ENCODE data around the gene DKK2.
A peak's percentile ranks its signal among the peaks of the same experiment; 100 is the strongest.

Gene DKK2

GRCh38 chr4:107035819-107036583 lies at the start of gene DKK2:
TSS of gene DKK2 (minus strand) at chr4:107036313. CDS start at chr4:107035591, 722 bp downstream.
- peak; percentile 54 for DNase-seq (ENCODE audit: low spot score)

DNA sequence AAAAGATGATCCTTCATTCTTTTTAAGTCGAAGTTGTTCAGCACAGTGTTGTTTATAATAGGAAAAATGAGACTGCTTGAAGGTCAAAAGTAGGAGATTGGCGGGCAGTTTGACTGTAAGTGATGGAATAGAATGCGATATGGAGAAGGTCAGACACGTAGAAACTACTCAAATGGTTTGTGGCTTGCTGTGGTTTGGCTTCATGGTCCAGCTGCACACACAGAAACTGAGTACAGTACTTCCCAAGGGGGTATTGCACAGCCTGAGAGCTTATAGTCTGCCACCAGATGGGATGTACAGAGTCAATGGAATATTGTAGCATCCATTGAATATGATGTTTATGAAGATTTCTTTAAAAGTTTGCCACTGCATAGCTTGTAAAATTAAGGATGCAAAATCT lies 41.1 kb upstream of the DKK2 start:
- no peak for DNase-seq (ENCODE audit: low spot score)

DNA sequence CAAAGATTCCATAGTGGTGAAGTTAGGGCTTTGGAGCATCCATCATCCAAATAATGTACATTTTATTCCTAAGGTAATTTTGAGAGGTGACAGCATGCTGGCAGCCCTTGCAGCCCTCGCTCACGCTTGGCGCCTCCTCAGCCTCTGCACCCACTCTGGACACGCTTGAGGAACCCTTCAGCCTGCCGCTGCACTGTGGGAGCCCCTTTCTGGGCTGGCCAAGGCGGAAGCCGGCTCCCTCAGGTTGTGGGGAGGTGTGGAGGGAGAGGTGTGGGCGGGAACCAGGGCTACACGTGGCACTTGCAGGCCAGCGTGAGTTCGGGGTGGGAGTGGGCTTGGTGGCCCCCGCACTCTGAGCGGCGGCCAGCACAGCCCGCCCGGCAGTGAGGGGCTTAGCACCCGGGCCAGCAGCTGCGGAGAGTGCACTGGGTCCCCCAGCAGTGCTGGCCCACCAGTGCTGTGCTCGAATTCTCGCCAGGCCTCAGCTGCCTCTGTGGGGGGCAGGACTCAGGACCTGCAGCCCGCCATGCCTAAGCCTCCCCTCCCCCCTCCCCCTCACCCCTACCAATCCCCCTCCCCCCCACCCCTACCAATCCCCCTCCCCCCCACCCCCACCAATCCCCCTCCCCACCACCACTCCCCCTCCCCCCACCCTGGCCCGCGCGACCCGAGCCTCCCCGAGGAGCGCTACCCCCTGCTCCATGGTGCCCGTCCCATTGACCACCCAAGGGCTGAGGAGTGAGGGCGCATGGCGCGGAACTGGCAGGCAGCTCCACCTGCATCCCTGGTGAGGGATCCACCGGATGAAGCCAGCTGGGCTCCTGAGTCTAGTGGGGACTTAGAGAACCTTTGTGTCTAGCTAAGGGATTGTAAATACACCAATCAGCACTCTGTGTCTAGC lies 37.0 kb upstream of the DKK2 start:
- no peak for DNase-seq (ENCODE audit: low spot score)

- DNase-seq (ENCODE audit: low spot score): no peak
Measured at GRCh38 chr4:107071108-107071507, 35.0 kb upstream of the DKK2 start.

GRCh38 chr4:107069049-107069448 lies 32.9 kb upstream of the DKK2 start:
- peak; percentile 30 for DNase-seq (ENCODE audit: low spot score)

- no peak for DNase-seq (ENCODE audit: low spot score)
Measured at GRCh38 chr4:107068116-107068515, 32.0 kb upstream of the DKK2 start.

- no peak for DNase-seq (ENCODE audit: low spot score)
Measured at GRCh38 chr4:107066621-107067020, 30.5 kb upstream of the DKK2 start.

GRCh38 chr4:107065201-107065600 lies 29.1 kb upstream of the DKK2 start:
- no peak for DNase-seq (ENCODE audit: low spot score)

DNA sequence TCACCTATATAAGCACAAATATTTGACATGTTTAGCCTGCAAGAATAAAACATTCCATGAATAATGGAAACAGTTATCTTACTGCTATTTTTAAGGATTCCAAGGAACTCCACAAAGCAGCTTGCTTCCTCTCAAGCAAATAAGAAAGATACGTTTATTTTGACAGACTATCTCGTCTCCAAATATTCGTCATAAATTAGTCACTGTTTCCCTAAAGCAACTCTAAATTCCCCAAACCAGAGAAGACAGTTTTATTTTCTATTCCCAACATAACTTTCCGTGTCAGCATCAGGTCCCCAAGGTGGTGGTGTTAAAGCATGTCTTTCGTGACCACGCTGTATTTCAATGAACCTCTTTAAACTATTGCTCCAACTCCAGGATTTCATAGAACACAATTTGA lies 24.3 kb upstream of the DKK2 start:
- no peak for DNase-seq (ENCODE audit: low spot score)

DNA sequence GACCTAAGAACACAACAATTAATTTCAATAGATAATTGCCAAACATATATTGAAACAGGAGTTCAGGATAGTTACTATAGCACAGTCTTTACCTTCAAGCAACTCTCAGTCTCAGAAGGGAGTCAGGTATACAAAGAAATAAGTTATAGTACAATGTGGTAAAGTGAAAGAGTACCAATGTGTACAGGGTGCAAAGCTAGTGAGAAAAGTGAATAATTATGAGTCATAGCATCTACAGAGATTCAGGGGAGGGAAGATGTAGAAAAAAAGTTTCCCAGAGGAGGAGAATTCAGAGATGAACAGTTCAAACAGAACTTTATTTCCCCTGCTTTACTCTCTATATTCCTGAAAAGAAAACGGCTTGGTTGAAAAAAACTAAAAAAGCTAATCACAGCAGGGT lies 22.7 kb upstream of the DKK2 start:
- DNase-seq (ENCODE audit: low spot score): peak; percentile 18

- peak; percentile 25 for DNase-seq (ENCODE audit: low spot score)
Measured at GRCh38 chr4:107050525-107051135, 14.5 kb upstream of the DKK2 start.

- no peak for DNase-seq (ENCODE audit: low spot score)
Measured at GRCh38 chr4:107046261-107046660, 10.1 kb upstream of the DKK2 start.

- DNase-seq (ENCODE audit: low spot score): no peak
Measured at GRCh38 chr4:107044170-107044569, 8.1 kb upstream of the DKK2 start.

GRCh38 chr4:107037199-107037584 lies 1.1 kb upstream of the DKK2 start:
- DNase-seq (ENCODE audit: low spot score): peak; percentile 78

DNA sequence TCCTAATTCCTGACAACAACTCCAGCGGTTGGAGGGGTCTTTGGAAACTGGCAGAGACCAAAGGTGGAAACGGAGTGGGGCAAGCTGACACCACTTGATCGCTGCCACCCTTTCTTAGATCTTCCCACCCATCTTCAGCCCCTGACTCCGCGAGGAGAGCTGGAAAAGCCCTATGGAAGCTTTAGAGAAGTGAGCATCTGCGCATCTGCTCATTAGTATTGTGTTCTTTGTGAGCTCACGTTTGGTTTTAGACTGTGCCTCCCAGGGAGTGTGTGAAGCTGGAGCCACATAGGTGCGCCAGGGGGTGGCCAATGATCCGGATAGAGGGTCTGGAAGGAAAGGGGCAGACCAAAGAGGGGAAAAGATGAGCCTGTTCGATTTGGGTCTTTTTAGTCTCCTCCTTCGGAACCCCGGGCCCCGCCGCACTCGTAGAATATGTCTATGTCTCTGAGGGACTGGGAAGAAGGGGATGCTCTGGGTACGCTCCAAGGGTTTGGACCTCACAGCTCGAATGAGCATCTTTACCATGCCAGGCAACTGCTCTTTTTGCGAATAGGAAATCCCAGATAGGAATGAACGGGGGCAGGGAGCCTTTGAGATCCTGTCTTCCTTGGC lies 578 bp upstream of the DKK2 start:
- peak; percentile 8 for DNase-seq (ENCODE audit: low spot score)

GRCh38 chr4:107034996-107035818 lies 906 bp downstream of the DKK2 start:
- peak; percentile 62 for DNase-seq (ENCODE audit: low spot score)

DNA sequence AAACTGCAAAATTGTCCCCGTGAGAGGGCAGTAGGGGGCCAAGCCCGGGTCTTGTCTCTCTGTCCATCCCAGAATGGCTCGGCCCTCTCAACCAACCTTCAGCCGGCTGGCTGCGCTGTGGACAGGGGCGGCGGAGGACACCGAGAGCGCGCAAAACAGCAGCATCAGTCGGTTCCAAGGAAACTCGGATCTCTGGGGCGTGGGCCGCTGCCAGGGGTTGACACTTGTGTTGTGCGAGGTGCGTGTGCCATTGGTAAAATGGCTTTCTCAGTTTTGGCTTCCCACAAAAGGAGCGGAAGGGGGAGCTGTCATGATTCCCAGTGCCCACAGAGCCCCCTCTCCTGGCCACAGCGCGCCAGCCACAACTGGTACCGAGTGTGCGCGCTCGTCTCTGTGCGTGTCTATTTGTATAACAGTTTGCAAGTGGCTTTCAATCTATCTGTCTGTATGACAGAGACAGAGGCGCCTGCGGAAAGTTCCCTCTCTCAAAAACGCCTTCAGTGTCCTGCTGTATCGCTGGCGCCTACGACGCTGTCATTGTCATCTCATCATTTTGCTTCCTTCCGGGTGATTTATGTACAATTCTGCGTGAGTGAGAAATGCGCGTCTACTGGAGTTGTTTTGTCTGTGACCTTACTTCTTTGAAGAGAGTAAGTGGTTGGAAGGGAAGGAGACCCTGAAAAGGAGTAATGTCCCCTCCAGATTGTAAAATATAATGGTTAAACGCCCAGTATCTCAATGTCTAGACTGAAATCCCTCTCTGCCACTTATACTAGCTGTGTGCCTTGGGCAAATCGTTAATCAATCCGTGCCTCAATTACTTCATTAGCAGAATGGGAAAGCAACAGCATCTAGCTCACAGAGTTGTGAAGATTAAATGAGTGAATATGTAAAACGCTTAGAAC lies 1.8 kb downstream of the DKK2 start:
- DNase-seq (ENCODE audit: low spot score): peak; percentile 58

DNA sequence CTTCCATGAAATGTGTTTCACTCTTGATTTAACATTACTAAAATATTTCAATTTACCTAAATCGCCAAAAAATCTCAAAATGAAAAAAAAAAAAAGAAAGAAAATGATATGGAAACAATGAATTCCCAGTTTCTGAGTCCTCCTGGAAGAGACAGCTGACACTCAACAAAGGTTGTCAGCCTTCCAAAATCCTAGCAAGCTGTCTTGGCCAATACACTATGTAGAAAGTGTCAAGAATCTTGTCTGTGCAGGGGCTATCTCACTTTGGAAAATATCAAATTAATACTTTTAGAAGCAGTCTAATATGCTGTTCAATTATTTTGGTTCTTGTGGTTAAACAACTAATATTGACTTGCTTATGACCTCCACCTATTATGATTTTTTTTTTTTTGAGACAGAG lies 8.7 kb downstream of the DKK2 start:
- DNase-seq (ENCODE audit: low spot score): no peak

- peak; percentile 7 for DNase-seq (ENCODE audit: low spot score)
Measured at GRCh38 chr4:107018344-107018735, 17.8 kb downstream of the DKK2 start.

Measured in AG20443 (cell line).